ENCODE results near the gene NDUFA8. TPM values are rescaled to one million over a fixed set of nuclear protein-coding genes. Genes with fewer than 3 reads are reported as not detected.

The NDUFA8 gene
- polyA plus RNA-seq, 1 of the 3 experiments (the other 2 are of a cell fraction) = 116 TPM

- Histone ChIP-seq H3K9me2 (no peaks in the 10 kb centered on the region), H3K4me2 (no peak overlapping the region), H3K9me3 (no peaks in the 10 kb centered on the region), H4K20me1 (ENCODE audit: insufficient read depth) (no peaks in the 10 kb centered on the region), H3K36me3 (replicated peaks in 1 of 2; ENCODE audit: control insufficient read depth in 1 of 2, insufficient read depth in 2 of 2, low read length in 1 of 2) (no peaks in the 10 kb centered on the region), H2AFZ (ENCODE audit: low read depth) (no peak overlapping the region), H3K4me3 (ENCODE audit: low read depth in 2 of 2, low read length in 1 of 2) (no peak overlapping the region), H3K4me1 (ENCODE audit: control insufficient read depth in 1 of 2, insufficient read depth in 2 of 2, low read depth in 1 of 2, low read length in 1 of 2) (peaks cover 0 to 10% of the 10 kb centered on the region in 2 experiments; a peak in 1 of 4 replicates), H3K79me2 (ENCODE audit: insufficient read depth) (no peaks in the 10 kb centered on the region), H3K27ac (ENCODE audit: low read depth in 2 of 2, low read length in 1 of 2) (no peak overlapping the region), H3F3A (replicated peaks; ENCODE audit: insufficient read depth) (no peaks in the 10 kb centered on the region), H3K9ac (no peak overlapping the region), H3K27me3 (ENCODE audit: insufficient read depth) (peaks cover 38% of the 10 kb centered on the region)
- 64% methylated on average over 7 of the region's 9 CpGs for WGBS (ENCODE audit: low lambda C conversion rate)
- TF ChIP-seq RCOR1 (IDR thresholded peaks at IDR 0.05; ENCODE audit: low read length) (no peak), MAX (IDR thresholded peaks at IDR 0.05; ENCODE audit: low read depth) (no peak), TAF1 (IDR thresholded peaks at IDR 0.05; ENCODE audit: borderline replicate concordance, low read depth, low read length) (no peak), GATA2 (CRISPR knock-in tag; IDR thresholded peaks at IDR 0.05) (no peak), TCF12 (IDR thresholded peaks at IDR 0.05) (no peak), RFX5 (IDR thresholded peaks at IDR 0.05; ENCODE audit: low read length) (no peak), RXRA (IDR thresholded peaks at IDR 0.05; ENCODE audit: borderline replicate concordance, low read depth) (no peak), POLR2AphosphoS5 (IDR thresholded peaks at IDR 0.05; ENCODE audit: low read depth, low read length) (no peak), SMC3 (IDR thresholded peaks at IDR 0.05; ENCODE audit: low read depth, low read length) (no peak), NFIC (IDR thresholded peaks at IDR 0.05; ENCODE audit: borderline replicate concordance) (no peak), YY1 (IDR thresholded peaks at IDR 0.05; ENCODE audit: low read depth) (no peak), SIN3A (IDR thresholded peaks at IDR 0.05; ENCODE audit: borderline replicate concordance, low read depth, low read length) (no peak), MEF2A (IDR thresholded peaks at IDR 0.05; ENCODE audit: borderline replicate concordance, low read depth) (no peak)
- no peak for DNase-seq
- CTCF ChIA-PET = interaction anchor here (1.4 kb wide), 1 partner anchor 49 kb away, joined by 5 read pairs; no protein-coding TSS in a partner anchor
- POLR2A ChIA-PET = no interaction called here
Observed at GRCh38 chr9:122206118-122207046, 46.8 kb upstream of the NDUFA8 start.

- no peak overlapping the region for H2AFZ ChIP-seq (ENCODE audit: low read depth)
- TF ChIP-seq USF2 (IDR thresholded peaks at IDR 0.05; ENCODE audit: borderline replicate concordance, low read depth, low read length) (no peak), RXRA (IDR thresholded peaks at IDR 0.05; ENCODE audit: borderline replicate concordance, low read depth) (no peak), SMC3 (IDR thresholded peaks at IDR 0.05; ENCODE audit: low read depth, low read length) (no peak), EP300 (IDR thresholded peaks at IDR 0.05; ENCODE audit: borderline replicate concordance in 1 of 2, low read depth in 1 of 2, low read length in 1 of 2) (no peak), RCOR1 (IDR thresholded peaks at IDR 0.05; ENCODE audit: low read length) (no peak), MXI1 (IDR thresholded peaks at IDR 0.05; ENCODE audit: low read depth, low read length) (no peak), FOSL2 (IDR thresholded peaks at IDR 0.05; ENCODE audit: borderline replicate concordance, low read depth) (no peak), RFX5 (IDR thresholded peaks at IDR 0.05; ENCODE audit: low read length) (no peak), PBX3 (IDR thresholded peaks at IDR 0.05) (no peak)
- no peaks in the 10 kb centered on the region for H3K36me3 ChIP-seq (replicated peaks in 1 of 2; ENCODE audit: control insufficient read depth in 1 of 2, insufficient read depth in 2 of 2, low read length in 1 of 2)
- no peaks in the 10 kb centered on the region for H3K79me2 ChIP-seq (ENCODE audit: insufficient read depth)
- ChIA-PET CTCF (no interaction called here), POLR2A (no interaction called here)
- H3K4me1 ChIP-seq (ENCODE audit: control insufficient read depth in 1 of 2, insufficient read depth in 2 of 2, low read depth in 1 of 2, low read length in 1 of 2) = peaks cover 0 to 10% of the 10 kb centered on the region in 2 experiments; a peak in 1 of 4 replicates
- no peaks in the 10 kb centered on the region for H3K9me2 ChIP-seq
- no peaks in the 10 kb centered on the region for H4K20me1 ChIP-seq (ENCODE audit: insufficient read depth)
- no peaks in the 10 kb centered on the region for H3K9me3 ChIP-seq
- no peak for DNase-seq
- no peak overlapping the region for H3K4me3 ChIP-seq (ENCODE audit: low read depth in 2 of 2, low read length in 1 of 2)
- WGBS (ENCODE audit: low lambda C conversion rate) = 85% methylated on average over 6 of the region's 8 CpGs
- H3K27me3 ChIP-seq (ENCODE audit: insufficient read depth) = peaks cover 26% of the 10 kb centered on the region; the same call in 1 of the 2 replicates
- no peak overlapping the region for H3K4me2 ChIP-seq
- H3F3A ChIP-seq (replicated peaks; ENCODE audit: insufficient read depth) = no peaks in the 10 kb centered on the region
- H3K27ac ChIP-seq (ENCODE audit: low read depth in 2 of 2, low read length in 1 of 2) = no peak overlapping the region
- H3K9ac ChIP-seq = no peak overlapping the region
Observed at GRCh38 chr9:122205176-122205575, 45.6 kb upstream of the NDUFA8 start.

All from SK-N-SH (cell line).